Stimulated activated CD4-positive, alpha-beta T cell treated with anti-CD3 and anti-CD28 coated beads, TNF-alpha, amount 100 ng/mL, for 4 hours (primary cell): ENCODE results near the gene MID1.
"Not testable (repeated sequence)": the region's sequence is repeated elsewhere in the genome, so short reads cannot be mapped to it uniquely, and the experiment has no call there.

Experiments used
- DNase-seq, 3 experiments: peaks; one replicate each; pipeline ENCODE4 v3.0.0-alpha.2; 2020; ENCODE audit warnings: low read depth in 3 of 3

MID1 gene

GRCh38 chrX:10617999-10618351, 2.4 kb downstream of the MID1 start:
- DNase-seq, result no peak

- DNase-seq, result no peak
Observed at GRCh38 chrX:10617186-10617998, 3.0 kb downstream of the MID1 start.

DNA sequence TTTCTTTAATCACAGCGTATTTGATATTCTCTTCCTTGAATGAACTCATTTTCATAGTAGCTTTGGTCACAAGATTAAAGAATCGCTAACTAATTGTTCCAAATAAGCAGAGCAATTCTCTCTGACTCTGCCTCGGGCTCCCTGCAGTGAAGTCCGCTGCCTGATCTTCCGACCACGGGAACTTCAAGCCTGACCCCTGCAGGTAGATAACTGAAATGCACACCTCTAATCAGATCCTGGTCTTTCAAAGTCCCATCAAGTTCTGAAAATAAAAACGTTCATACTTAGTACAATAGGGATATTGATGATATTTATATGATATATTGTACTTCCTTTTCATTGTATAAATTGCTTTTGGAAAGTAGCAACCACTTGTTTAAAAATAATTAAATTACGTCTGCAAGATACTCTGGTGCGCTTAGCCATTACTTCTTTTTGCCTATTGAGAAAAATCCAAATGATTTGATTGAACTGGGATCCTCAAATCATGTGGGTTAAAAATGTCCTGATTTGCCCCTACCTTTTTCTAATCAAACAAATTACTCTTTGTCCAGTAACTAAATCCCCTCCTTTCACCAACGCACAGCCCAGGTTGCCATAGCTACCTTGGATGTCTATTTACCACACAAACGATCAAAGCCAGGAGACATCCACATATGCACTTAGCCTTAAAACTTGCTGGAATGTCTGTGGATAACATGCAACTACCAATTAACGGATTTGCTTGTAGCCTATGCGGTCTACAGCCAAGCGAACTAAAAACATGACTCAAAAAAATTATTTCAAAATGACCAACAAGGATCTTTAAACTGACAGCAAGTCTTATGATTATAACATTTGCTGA, 4.2 kb downstream of the MID1 start:
- DNase-seq, result no peak

GRCh38 chrX:10612215-10612614, 8.2 kb downstream of the MID1 start:
- DNase-seq, result no peak

- DNase-seq, result no peak
Observed at GRCh38 chrX:10611441-10612090, 8.8 kb downstream of the MID1 start.

- no peak for DNase-seq
Observed at GRCh38 chrX:10608099-10608498, 12.3 kb downstream of the MID1 start.

DNA sequence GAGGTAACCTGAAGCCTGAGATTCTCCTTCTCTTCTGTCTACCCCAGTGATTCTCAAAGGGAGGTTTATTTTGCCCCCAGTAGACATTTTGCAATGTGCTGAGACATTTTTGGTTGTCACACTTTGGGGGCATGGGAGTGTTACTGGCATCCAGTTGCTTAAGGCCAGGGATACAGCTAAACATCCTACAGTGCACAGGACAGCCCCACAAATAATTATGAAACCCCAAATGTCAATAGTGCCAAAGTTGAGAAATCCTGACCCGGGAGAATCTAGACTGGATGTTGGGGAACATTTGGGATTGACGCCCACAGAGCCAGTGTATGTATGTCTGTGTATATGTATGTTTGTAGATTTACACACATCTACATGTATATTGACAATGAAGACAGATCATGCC, 13.2 kb downstream of the MID1 start:
- no peak for DNase-seq

GRCh38 chrX:10603612-10604011, 16.8 kb downstream of the MID1 start:
- DNase-seq, result no peak

DNA sequence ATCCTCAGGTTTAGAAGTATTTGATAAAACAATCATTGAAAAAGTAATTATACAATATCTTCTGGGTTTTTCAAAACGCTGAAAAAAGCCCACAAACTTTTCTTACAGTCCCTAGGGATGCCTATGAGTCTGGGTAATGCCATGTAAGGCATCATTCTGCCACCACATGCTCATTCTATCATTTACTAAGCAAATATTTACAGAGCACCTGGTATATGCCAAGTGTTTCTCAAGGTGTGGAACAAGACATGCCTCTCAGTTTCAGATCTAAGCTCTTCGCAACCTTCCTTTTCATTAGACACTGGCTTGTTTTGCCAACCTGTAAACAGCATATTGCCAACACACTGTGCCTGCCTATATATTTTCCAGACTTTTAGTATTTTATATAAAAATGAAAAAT, 17.7 kb downstream of the MID1 start:
- DNase-seq, result no peak

DNA sequence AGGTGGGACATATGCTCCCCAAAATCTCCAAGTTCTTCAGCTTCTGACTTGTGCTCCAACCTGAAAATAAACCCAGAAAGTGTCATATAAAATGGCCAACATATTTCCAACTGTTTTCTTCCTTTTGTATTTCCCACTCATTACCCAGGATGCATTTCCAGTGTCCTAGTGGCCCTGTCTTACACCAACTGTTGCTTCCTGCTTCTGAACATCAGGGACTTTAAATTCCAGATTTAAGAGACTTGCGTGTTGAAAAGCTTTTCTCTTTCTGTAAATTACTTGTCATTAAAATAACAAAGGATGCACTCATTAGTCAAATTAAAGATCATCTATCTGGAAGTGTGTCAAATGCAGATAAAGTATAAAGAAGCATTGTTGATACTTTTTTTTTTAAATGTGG, 19.9 kb downstream of the MID1 start:
- DNase-seq, result no peak

DNA sequence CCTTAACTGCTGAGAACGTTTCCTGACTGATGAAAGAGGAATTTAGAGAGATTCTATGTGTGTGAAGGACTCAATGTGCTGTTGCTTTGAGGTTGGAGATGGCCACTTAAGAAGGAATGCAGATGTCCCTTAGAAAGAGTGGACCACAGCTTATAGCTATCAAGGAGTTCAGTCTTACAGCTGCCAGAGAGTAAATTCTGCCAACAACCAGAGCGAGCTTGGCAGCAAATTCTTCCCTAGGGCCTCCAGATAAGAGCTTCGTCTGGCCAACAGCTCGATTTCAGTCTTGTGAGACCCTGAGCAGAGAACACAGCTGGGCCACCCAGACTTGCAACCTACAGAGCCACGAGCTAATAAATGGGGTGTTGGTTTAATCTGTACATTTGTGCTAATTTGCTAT, 21.8 kb downstream of the MID1 start:
- no peak for DNase-seq

GRCh38 chrX:10597871-10598270, 22.5 kb downstream of the MID1 start:
- DNase-seq, result no peak

- DNase-seq, result no peak
Observed at GRCh38 chrX:10591363-10592335, 28.7 kb downstream of the MID1 start.

DNA sequence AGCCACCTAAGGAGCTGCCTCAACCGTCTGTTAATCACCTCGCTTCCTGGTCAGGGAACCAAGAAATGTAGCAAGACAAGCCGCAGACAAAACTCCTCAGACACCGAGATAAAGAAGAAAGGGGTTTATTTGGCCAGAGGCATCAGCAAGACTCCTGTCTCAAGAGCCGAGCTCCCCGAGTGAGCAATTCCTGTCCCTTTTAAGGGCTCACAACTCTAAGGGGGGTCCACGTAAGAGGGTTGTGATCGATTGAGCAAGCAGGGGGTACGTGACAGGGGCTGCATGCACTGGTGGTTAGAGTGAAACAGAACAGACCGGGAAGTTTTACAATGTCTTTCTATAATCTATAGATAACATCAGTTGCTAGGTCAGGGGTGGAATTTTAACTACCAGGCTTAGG, 30.6 kb downstream of the MID1 start:
- DNase-seq, result not testable (repeated sequence)

DNA sequence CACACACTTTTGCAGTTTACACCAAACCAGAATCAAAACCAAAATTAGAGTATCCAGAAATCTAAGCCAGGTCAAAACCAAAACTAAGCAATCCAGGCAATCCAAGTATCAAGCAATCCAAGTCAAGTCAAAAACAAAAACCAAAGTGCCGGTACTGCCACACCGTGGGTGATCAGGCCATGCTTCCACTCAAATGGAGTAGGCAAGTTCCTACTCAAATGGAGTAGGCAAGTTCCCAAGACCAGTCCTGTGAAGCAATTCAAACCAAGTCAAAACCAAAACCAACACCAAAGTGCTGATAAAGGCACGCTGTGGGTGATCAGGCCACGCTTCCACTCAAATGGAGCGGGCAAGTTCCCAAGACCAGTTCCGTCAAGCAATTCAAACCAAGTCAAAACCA, 31.3 kb downstream of the MID1 start:
- DNase-seq, result no peak

DNA sequence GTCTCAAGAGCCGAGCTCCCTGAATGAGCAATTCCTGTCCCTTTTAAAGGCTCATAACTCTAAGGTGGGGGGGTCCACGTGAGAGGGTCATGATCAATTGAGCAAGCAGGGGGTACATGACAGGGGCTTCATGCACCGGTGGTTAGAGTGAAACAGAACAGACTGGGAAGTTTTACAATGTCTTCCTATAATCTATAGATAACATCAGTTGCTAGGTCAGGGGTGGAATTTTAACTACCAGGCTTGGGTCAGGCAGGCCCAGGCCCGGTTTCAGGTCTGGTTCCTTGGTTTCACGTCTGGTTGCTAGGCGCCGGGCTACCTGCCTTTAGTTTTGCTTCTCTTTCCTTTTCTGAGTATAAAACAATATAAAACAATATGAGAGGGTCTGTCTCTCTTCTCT, 35.5 kb downstream of the MID1 start:
- not testable (repeated sequence) for DNase-seq

GRCh38 chrX:10582945-10583344, 37.4 kb downstream of the MID1 start:
- DNase-seq, result no peak

DNA sequence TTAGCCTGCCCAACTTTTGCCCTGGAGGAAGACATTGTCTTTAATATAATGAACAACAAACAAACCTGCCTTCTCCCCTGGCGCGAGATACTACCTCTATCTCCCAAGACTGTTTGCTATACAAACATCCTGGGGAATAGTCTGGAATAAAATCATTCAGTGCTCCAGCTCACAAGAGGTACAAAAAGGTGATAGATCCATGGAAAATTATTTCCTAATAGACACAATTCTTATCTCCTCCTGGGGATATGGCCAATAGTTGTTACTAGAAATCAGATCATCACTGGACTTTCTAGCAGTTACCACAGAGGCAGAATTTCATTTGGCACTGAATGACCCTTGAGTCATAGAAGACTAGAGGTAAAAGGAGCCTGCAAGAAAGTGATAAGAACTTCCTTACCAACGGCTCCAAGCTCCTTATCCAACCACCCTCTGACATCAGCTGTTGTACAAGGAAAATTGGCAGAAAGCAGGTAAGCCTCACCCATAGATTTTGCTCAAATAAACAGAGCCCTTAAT, 38.1 kb downstream of the MID1 start:
- DNase-seq, result no peak

DNA sequence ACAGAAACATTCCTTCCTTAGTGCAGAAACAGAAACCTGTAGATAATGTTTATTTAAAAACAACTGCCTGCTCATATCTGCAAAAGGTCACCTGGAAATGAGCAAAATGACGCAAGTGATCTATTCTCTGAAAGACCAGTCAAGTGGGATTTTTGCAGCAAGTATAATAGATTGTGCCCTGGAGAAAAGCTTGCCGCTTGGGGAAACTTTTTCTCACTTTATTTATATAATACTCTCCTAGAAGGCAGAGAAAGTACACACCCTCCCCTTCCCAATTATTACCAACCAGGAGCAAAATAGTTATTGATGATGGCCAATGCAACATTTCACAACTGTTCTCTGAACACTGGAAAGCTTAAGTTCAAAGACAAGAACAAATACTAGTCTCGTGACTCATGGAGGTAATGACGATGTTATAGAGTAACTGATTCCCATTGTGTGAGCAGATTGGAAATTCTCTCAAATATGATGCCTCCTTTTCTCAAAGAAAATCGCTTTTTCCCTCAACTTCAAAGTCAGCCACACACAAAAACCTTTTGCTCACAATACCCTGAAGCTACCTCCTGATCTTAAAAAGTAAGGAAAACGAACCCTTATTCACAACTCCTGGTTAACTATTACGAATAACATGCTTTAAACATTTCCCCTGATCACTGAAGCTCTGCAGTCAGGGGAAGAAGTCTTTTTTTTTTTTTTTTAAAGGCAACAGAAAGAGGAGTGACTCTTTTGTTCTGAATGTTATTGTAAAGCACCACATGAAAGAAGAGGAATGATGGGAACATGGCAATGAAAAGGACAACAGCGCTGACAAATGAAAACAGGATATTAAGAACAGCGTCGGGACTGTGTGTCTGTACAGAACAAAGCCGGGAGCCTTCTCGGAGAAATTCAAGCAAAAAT, 41.0 kb downstream of the MID1 start:
- DNase-seq, result no peak

- no peak for DNase-seq
Observed at GRCh38 chrX:10578527-10578926, 41.9 kb downstream of the MID1 start.
